ENCODE results near the gene ZFYVE19. TPM values are rescaled to one million over a fixed set of nuclear protein-coding genes. Genes with fewer than 3 reads are reported as not detected.

Gene ZFYVE19
- total and polyA plus RNA-seq, 2 of the 4 experiments (the other 2 are of a cell fraction) = 22.6 to 29.6 TPM

DNA sequence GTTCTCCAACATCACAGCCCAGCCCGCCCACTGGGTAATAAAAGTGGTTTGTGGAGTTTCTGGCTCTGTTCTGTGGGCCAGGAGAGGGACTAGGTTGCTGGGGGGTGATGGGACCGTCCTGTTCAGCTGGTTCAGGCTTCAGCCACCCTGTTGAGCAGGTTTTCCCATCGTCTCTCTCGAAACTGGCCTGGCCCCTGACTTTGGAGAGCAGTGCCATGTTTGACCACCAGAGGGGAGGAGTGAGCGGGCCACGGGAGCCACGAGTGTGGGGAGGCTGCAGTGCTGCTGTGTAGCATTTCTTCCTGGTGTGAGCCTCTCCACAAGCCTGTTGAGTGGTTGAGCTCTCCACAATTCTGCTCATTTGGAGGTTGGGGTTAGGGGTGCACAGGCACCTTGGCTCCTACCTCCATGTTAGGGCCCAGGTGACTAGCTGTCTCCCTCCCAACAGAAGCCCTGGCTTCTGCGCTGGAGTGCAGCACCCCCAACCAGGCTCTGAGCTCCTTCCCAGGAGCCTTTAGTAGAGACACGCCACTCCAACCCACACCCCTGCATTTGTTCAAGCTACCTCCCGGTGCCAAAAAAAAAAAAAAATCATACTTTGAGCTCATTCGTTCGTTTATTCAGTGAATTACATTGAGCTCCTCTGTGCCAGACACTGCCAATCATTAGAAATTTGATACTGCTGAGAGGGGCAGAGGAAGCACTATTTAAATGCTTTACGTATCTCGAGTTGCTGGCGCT, 50.9 kb downstream of the ZFYVE19 start (continued):
- TF ChIP-seq RFX5 (IDR thresholded peaks at IDR 0.05; ENCODE audit: low read depth, low read length) (no peak), MAZ (IDR thresholded peaks at IDR 0.05; ENCODE audit: borderline replicate concordance, low read depth, low read length) (peak; percentile 63; the same call in 1 of the 2 replicates)

DNA sequence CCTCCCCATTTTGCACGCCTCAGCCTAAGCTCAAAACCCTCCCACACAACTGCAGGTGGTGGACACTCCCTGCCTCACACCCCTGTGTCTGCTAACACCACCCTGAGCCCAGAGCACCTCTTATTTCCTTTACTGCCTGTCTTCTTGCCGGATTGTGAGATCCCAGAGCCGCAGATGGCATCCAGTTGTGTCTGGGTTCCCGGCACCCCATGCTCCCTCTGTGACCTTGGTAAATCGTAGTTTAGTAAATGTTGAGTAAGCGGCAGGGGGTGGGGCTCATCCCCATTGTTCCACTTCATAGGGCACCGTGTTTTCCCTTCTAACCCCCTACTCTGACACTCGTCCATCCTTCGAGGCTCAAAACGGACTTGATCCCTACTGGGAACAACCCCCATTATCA, 51.8 kb downstream of the ZFYVE19 start:
- H2BK5ac ChIP-seq (ENCODE audit: low read depth, low read length, poor library complexity, severe bottlenecking) = no peak overlapping the region
- 0 out of 2 replicates have a peak overlapping the region, but pooled peaks have one; percentile 3 for H2BK20ac ChIP-seq (ENCODE audit: low read depth, low read length)
- H3K79me1 ChIP-seq (ENCODE audit: low read depth in 1 of 2, low read length in 2 of 2) = no peaks in the 10 kb centered on the region
- ATAC-seq (ENCODE audit: low read depth) (no peak), DNase-seq (no peak)
- peak overlapping the region; percentile 65 for H2AK9ac ChIP-seq (replicated peaks; ENCODE audit: low read depth, low read length, poor library complexity)
- BruUV-seq (replicated peaks) = no TSS peak
- no peak overlapping the region for H3K4me2 ChIP-seq (ENCODE audit: low read depth, low read length)
- intact Hi-C loops (cut with micrococcal nuclease) (no loop called here), dilution Hi-C loops (cut with HindIII; ENCODE audit: low sequenced_read_pairs, unreplicated experiment) (no loop called here), in situ Hi-C loops (cut with MboI; ENCODE audit: low sequenced_read_pairs) (loop anchor here (5.0 kb wide), 1 partner anchor 34 kb away; the partner anchor contains the start of gene VPS18)
- H4K20me1 ChIP-seq (ENCODE audit: insufficient read depth, low read length) = no peaks in the 10 kb centered on the region; the same call in 1 of the 2 replicates
- POLR2A ChIA-PET (ENCODE audit: unreplicated experiment) = no interaction called here
- peaks cover 11% of the 10 kb centered on the region for H3K27me3 ChIP-seq (ENCODE audit: control insufficient read depth, insufficient read depth, low read length)
- no peak overlapping the region for H2BK15ac ChIP-seq (ENCODE audit: low read depth, low read length)
- no peak overlapping the region for H3K18ac ChIP-seq (ENCODE audit: low read depth, low read length)
- no peak overlapping the region for H4K8ac ChIP-seq (ENCODE audit: low read depth in 2 of 2, low read length in 2 of 2)
- H2AK5ac ChIP-seq (ENCODE audit: low read depth, low read length) = no peak overlapping the region
- no peak for TF ChIP-seq CHD1 (IDR thresholded peaks at IDR 0.05; ENCODE audit: low read depth, low read length)
- no peak for TF ChIP-seq CTCF (conservative IDR thresholded peaks at IDR 0.05; ENCODE audit: low read depth, low read length)
- TF ChIP-seq BHLHE40 (IDR thresholded peaks at IDR 0.05; ENCODE audit: low read depth, low read length) = no peak
- no peak for TF ChIP-seq CEBPB (IDR thresholded peaks at IDR 0.05; ENCODE audit: low read depth, low read length)
- TF ChIP-seq SMC3 (IDR thresholded peaks at IDR 0.05; ENCODE audit: low read depth, low read length) = no peak
- TF ChIP-seq MXI1 (IDR thresholded peaks at IDR 0.05; ENCODE audit: borderline replicate concordance, low read depth, low read length) = no peak
- TF ChIP-seq RAD21 (IDR thresholded peaks at IDR 0.05; ENCODE audit: low read length) = no peak
- no peak for TF ChIP-seq RCOR1 (IDR thresholded peaks at IDR 0.05; ENCODE audit: insufficient replicate concordance, low read length)
- no peak for TF ChIP-seq MAZ (IDR thresholded peaks at IDR 0.05; ENCODE audit: borderline replicate concordance, low read depth, low read length)
- no peak for TF ChIP-seq POLR2A (IDR thresholded peaks at IDR 0.05; ENCODE audit: low read depth, low read length)
- H3K14ac ChIP-seq (replicated peaks; ENCODE audit: low read depth, low read length) = no peak overlapping the region
- no peak overlapping the region for H3K56ac ChIP-seq (ENCODE audit: extremely low read depth, insufficient read depth, low read length)
- H2BK120ac ChIP-seq (ENCODE audit: low read depth, low read length) = no peak overlapping the region
- WGBS, 2 experiments (ENCODE audit: extremely low coverage in 2 of 2, insufficient read length in 1 of 2) = 100% methylated on average over 1 of the region's 10 CpGs; no CpG with 5 or more reads in 1 of the 2 experiments
- CTCF ChIA-PET = interaction anchor here (0.5 to 5.0 kb wide), 12 partner anchors 9 to 289 kb away, joined by 3 to 44 read pairs (median 6); partner anchors contain the start of genes RHOV and VPS18
- H4K5ac ChIP-seq (ENCODE audit: low read depth, low read length) = no peak overlapping the region
- no peak overlapping the region for H3K4ac ChIP-seq (ENCODE audit: low read depth, low read length)
- H3K27ac ChIP-seq (ENCODE audit: insufficient read depth, low read length) = no peak overlapping the region
- H3K23ac ChIP-seq (ENCODE audit: low read depth, low read length) = no peak overlapping the region
- peak overlapping the region; percentile 43 for H2AFZ ChIP-seq (replicated peaks; ENCODE audit: low read length, poor library complexity)
- H3K36me3 ChIP-seq (ENCODE audit: control insufficient read depth, insufficient read depth, low read length) = no peaks in the 10 kb centered on the region
- H3K9me1 ChIP-seq (ENCODE audit: insufficient read depth, low read length) = peaks cover 3% of the 10 kb centered on the region; the same call in 1 of the 2 replicates
- no peak overlapping the region for H4K91ac ChIP-seq (ENCODE audit: insufficient read depth, low read depth, low read length)
- H3K4me1 ChIP-seq (ENCODE audit: control insufficient read depth, insufficient read depth, low read length) = no peaks in the 10 kb centered on the region
- no peak overlapping the region for H3K4me3 ChIP-seq (ENCODE audit: insufficient read depth, low read depth, low read length)
- H3K9ac ChIP-seq (ENCODE audit: low read depth, low read length) = no peak overlapping the region
- H3K9me3 ChIP-seq (ENCODE audit: control insufficient read depth, insufficient read depth, low read length) = no peaks in the 10 kb centered on the region
